Osteocyte (in vitro differentiated cells): ENCODE data around the gene COL23A1. TPM values are rescaled to one million over a fixed set of nuclear protein-coding genes. Genes with fewer than 3 reads are reported as not detected.

Experiments
- DNase-seq: peaks from one replicate; pipeline ENCODE4 v3.0.0; 2021; ENCODE audit warnings: mixed read lengths; ENCODE audit not compliant: unreplicated experiment; ENCODE audit errors: extremely low spot score
- H3K27ac Mint-ChIP-seq: one replicate; pipeline ENCODE4 v1.8.0; 2021; ENCODE audit warnings: mild to moderate bottlenecking, mixed read lengths; ENCODE audit not compliant: unreplicated experiment
- H3K27me3 Mint-ChIP-seq: one replicate; pipeline ENCODE4 v1.8.0; 2021; ENCODE audit warnings: mixed read lengths; ENCODE audit not compliant: unreplicated experiment
- H3K36me3 Mint-ChIP-seq: one replicate; pipeline ENCODE4 v1.8.0; 2021; ENCODE audit warnings: mixed read lengths; ENCODE audit not compliant: unreplicated experiment
- H3K4me1 Mint-ChIP-seq: one replicate; pipeline ENCODE4 v1.8.0; 2021; ENCODE audit warnings: mixed read lengths; ENCODE audit not compliant: unreplicated experiment
- H3K4me3 Mint-ChIP-seq: one replicate; pipeline ENCODE4 v1.8.0; 2021; ENCODE audit warnings: mild to moderate bottlenecking, moderate library complexity, mixed read lengths; ENCODE audit not compliant: unreplicated experiment
- H3K9me3 Mint-ChIP-seq: one replicate; pipeline ENCODE4 v1.8.0; 2021; ENCODE audit warnings: mixed read lengths; ENCODE audit not compliant: unreplicated experiment
- CTCF ChIP-seq: fragments of 200-600 bp; sonication (generic); IDR thresholded peaks from 2 replicates; pipeline ENCODE4 v1.5.0; 2021; ENCODE audit warnings: antibody characterized with exemption, mild to moderate bottlenecking, moderate library complexity
- total RNA-seq: library from RNA; stranded (reverse); gene quantifications from 2 replicates; pipeline ENCODE4 v1.2.1, GENCODE V29; 2021

Gene COL23A1
- total RNA-seq, 1 donor from 2014 or later: not detected

DNA sequence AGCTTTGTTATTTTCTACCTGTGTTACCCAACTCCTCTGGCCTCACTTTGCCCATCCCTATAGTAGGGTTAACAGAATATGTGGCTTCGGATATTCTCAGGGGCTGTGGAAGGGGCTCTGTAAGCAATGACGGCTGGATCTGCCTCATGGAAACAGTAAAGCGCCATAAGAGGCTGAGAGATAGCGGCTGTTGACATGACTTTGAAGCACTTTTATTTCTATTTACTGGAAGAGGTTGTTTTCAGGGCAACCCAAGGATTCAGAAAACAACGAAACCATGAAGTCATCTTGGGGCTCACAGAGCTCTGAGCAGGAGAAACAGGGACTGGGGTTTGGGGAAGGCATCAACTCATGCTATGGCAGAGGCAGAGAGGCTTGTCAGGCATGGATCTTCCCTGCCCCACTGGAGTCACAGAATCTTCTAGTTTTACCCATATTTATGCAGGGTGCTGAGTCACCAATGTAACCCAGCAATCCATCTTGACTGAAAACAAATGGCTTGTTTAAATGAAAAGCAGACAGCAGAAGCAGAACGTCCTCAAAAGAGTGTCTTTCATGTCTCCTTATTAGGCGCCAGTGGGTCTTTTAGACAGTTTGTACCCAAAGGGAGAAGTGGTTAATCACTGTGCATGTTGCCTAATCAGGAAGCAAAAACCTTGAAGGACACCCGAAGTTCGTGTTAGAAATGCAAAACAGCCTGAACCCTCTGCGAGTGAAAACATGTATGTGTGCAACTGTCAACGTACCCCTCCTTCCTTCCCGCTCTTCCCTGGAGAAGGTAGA lies 113.0 kb downstream of the COL23A1 start:
- no peak for DNase-seq
- Mint-ChIP-seq H3K27ac (no peak overlapping the region), H3K9me3 (peaks cover 16% of the 10 kb centered on the region), H3K4me1 (no peaks in the 10 kb centered on the region), H3K27me3 (no peaks in the 10 kb centered on the region), H3K36me3 (no peaks in the 10 kb centered on the region), H3K4me3 (no peak overlapping the region)
- TF ChIP-seq CTCF: no peak

DNA sequence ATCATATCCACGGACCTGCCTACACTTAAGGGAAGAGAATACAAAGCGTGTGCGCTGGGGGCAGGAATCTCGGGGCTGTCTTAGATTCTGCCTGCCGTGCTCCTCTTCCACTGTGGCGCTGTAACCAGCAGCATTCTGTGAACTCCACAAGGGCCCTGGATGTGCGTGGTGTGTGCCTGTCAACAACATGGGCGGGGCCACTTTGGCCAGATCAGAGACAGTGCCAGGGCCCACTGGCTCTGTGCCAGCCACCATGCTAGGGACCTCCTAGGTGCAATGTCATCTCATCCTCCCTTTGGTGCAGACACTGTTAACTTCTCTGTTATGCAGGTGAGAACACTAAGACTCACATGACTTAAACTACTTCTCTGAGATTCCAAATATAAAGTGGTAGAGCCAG lies 113.7 kb downstream of the COL23A1 start:
- H3K27ac Mint-ChIP-seq: no peak overlapping the region
- no peak for DNase-seq

GRCh38 chr5:178475422-178475821 lies 114.8 kb downstream of the COL23A1 start:
- H3K4me3 Mint-ChIP-seq: no peak overlapping the region
- H3K9me3 Mint-ChIP-seq: peaks cover 16% of the 10 kb centered on the region
- H3K27ac Mint-ChIP-seq: no peak overlapping the region
- H3K36me3 Mint-ChIP-seq: no peaks in the 10 kb centered on the region
- H3K4me1 Mint-ChIP-seq: no peaks in the 10 kb centered on the region
- H3K27me3 Mint-ChIP-seq: no peaks in the 10 kb centered on the region
- no peak for DNase-seq
- no peak for TF ChIP-seq CTCF

More for the DNA sequence above, 113.7 kb downstream of the COL23A1 start:
- TF ChIP-seq CTCF: no peak
- H3K4me3 Mint-ChIP-seq: no peak overlapping the region
- peaks cover 16% of the 10 kb centered on the region for H3K9me3 Mint-ChIP-seq
- H3K4me1 Mint-ChIP-seq: no peaks in the 10 kb centered on the region
- H3K27me3 Mint-ChIP-seq: no peaks in the 10 kb centered on the region
- H3K36me3 Mint-ChIP-seq: no peaks in the 10 kb centered on the region

DNA sequence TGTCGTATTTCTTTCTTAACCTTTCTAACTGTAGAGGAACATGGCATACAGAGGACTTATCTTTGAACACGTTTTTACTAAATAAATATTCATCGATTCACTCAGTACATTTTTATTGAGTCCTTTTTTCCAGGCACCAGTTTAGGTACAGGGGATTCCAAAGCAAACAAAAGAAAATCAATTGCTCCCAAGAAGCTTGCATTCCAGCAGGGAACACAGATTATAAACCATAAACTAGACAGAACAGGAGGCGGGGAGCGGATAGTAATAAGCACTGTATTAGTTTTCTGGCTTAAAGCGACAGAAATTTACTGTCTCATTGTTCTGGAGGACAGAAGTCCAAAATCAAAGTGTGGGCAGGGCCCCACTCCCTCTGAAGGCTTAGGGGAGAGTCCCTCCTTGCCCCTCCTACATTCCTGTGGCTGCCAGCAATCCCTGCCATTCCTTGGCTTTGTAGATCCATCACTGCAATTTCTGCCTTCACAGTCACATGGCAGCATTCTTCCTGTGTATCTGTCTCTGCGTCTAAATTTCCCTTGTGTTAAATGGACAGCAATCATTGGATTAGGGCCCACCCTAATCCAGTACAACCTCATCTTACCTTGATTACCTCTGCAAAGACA lies 115.5 kb downstream of the COL23A1 start:
- Mint-ChIP-seq H3K4me3 (no peak overlapping the region), H3K4me1 (no peaks in the 10 kb centered on the region), H3K27me3 (no peaks in the 10 kb centered on the region), H3K36me3 (no peaks in the 10 kb centered on the region), H3K27ac (no peak overlapping the region), H3K9me3 (peaks cover 16% of the 10 kb centered on the region)
- TF ChIP-seq CTCF: no peak
- no peak for DNase-seq

DNA sequence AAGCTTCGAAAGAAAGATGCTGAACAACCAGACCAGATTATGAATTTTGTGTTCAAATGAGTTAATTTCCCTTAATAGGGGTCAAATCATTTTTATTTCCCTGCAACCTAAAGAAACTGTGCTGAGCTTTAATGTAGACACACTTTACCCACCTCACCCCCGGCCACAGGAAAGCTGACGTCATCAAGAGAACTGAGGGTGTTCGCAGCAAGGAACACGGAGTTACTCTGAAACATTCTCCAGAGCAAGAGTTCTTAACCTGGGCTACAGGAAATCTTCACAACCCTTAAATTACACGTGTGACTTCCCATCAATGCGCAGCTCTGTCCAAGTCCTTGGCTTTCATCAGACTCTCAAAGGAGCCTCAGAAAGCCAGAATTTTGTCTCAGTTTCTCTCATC lies 116.3 kb downstream of the COL23A1 start:
- no peaks in the 10 kb centered on the region for H3K36me3 Mint-ChIP-seq
- H3K4me1 Mint-ChIP-seq: no peaks in the 10 kb centered on the region
- H3K27ac Mint-ChIP-seq: no peak overlapping the region
- peaks cover 12% of the 10 kb centered on the region for H3K9me3 Mint-ChIP-seq
- DNase-seq: no peak
- TF ChIP-seq CTCF: no peak
- no peak overlapping the region for H3K4me3 Mint-ChIP-seq
- H3K27me3 Mint-ChIP-seq: no peaks in the 10 kb centered on the region
